Endothelial cell of umbilical vein (primary cell): Measurements from ENCODE around the gene TSPEAR. TPM values are rescaled to one million over a fixed set of nuclear protein-coding genes. Genes with fewer than 3 reads are reported as not detected.

Experiments
- BruUV-seq: library from RNA; stranded (reverse); fragments of 400-500 nt; replicated peaks from 2 replicates; lab custom pipeline; 2021; lab: Mats Ljungman, UMichigan
- CTCF ChIA-PET: fragments of 300-600, 350-600 bp; sonication (Branson Sonifier 250); formaldehyde crosslinking; loops from one replicate; lab custom pipeline; 2021; ENCODE audit warnings: antibody characterized with exemption, inconsistent platforms; lab: Charles Lee
- POLR2A ChIA-PET: fragments of 300-600, 350-600 bp; sonication (Branson Sonifier 250); formaldehyde crosslinking; loops from one replicate; lab custom pipeline; 2021; ENCODE audit warnings: antibody characterized with exemption, inconsistent platforms; lab: Charles Lee
- DNase-seq: peaks from one replicate; pipeline ENCODE4 v3.0.0-alpha.2; 2011; ENCODE audit warnings: low read depth, low spot score
- FAIRE-seq: peaks from 2 replicates; lab custom pipeline; 2011; peaks lifted over from hg19 to GRCh38; lab: Jason Lieb, UNC
- H2AFZ ChIP-seq: 2 replicates; pipeline ENCODE4 v1.6.0; 2012; ENCODE audit warnings: low read depth, low read length, control low read depth, inconsistent platforms
- H3K27ac ChIP-seq: 2 replicates; pipeline ENCODE4 v1.5.1; 2011; ENCODE audit warnings: low read depth, mild to moderate bottlenecking, control low read depth, low read length, moderate library complexity; ENCODE audit not compliant: insufficient read depth
- H3K27me3 ChIP-seq, 2 experiments: 2 replicates each; pipeline versions ENCODE4 v1.6.0 to v1.6.1; 2011; ENCODE audit warnings: low read length in 2 of 2, mixed read lengths in 1 of 2; ENCODE audit not compliant: control insufficient read depth in 2 of 2, insufficient read depth in 2 of 2
- H3K36me3 ChIP-seq, 2 experiments: 2 replicates in 1 of 2; 3 replicates in 1 of 2; pipeline ENCODE4 v1.5.1; 2011; ENCODE audit warnings: low read length in 2 of 2, mild to moderate bottlenecking in 1 of 2, moderate library complexity in 1 of 2; ENCODE audit not compliant: control insufficient read depth in 2 of 2, insufficient read depth in 2 of 2; ENCODE audit errors: extremely low read depth in 1 of 2
- H3K4me1 ChIP-seq: 3 replicates; pipeline ENCODE4 v1.5.1; 2011; ENCODE audit warnings: mild to moderate bottlenecking, low read length; ENCODE audit not compliant: control insufficient read depth, insufficient read depth; ENCODE audit errors: extremely low read depth
- H3K4me2 ChIP-seq: 2 replicates; pipeline ENCODE4 v1.6.1; 2011; ENCODE audit warnings: low read length, control low read depth, mixed read lengths; ENCODE audit not compliant: insufficient read depth
- H3K4me3 ChIP-seq, 3 experiments: fragments of 200-600 bp in 1 of 3; sonication (generic), shearing (Covaris generic) in 1 of 3; replicated peaks in 1 of 3; 2 replicates each; pipeline ENCODE4 v1.5.1; 2011 to 2016; ENCODE audit warnings: control low read depth in 3 of 3, low read length in 3 of 3, mild to moderate bottlenecking in 2 of 3, inconsistent platforms in 1 of 3, low read depth in 1 of 3, moderate library complexity in 1 of 3; ENCODE audit not compliant: insufficient read depth in 1 of 3
- H3K79me2 ChIP-seq: 2 replicates; pipeline ENCODE4 v1.6.0; 2012; ENCODE audit warnings: low read length, inconsistent platforms; ENCODE audit not compliant: control insufficient read depth, insufficient read depth
- H3K9ac ChIP-seq: replicated peaks from 2 replicates; pipeline ENCODE3; 2011; ENCODE audit warnings: low read length, control low read depth; ENCODE audit not compliant: insufficient read depth; ENCODE audit errors: extremely low read depth
- H3K9me1 ChIP-seq: replicated peaks from 3 replicates; pipeline ENCODE4 v1.6.0; 2011; ENCODE audit warnings: mild to moderate bottlenecking, low read length; ENCODE audit not compliant: control insufficient read depth, insufficient read depth; ENCODE audit errors: extremely low read depth
- H3K9me3 ChIP-seq: replicated peaks from 2 replicates; pipeline ENCODE4 v1.5.1; 2012; ENCODE audit warnings: low read length, inconsistent platforms; ENCODE audit not compliant: control insufficient read depth, insufficient read depth
- H4K20me1 ChIP-seq: replicated peaks from 2 replicates; pipeline ENCODE3; 2011; ENCODE audit warnings: mild to moderate bottlenecking, low read length; ENCODE audit not compliant: control insufficient read depth, insufficient read depth; ENCODE audit errors: extremely low read depth
- EZH2 ChIP-seq: IDR thresholded peaks from 2 replicates; pipeline ENCODE4 v1.6.1; 2012; ENCODE audit warnings: borderline replicate concordance, low read depth, mild to moderate bottlenecking, moderate library complexity, low read length, inconsistent platforms; ENCODE audit not compliant: severe bottlenecking
- FOS ChIP-seq: IDR thresholded peaks from 2 replicates; pipeline ENCODE4 v1.6.1; 2011; ENCODE audit warnings: mild to moderate bottlenecking, low read length, moderate library complexity, borderline replicate concordance; ENCODE audit not compliant: insufficient read depth
- GATA2 ChIP-seq: IDR thresholded peaks from 2 replicates; pipeline ENCODE4 v1.7.0; 2011; ENCODE audit warnings: low read depth, mild to moderate bottlenecking, moderate library complexity, mixed read lengths, low read length; ENCODE audit not compliant: insufficient read length, insufficient read depth
- MAX ChIP-seq: IDR thresholded peaks from 2 replicates; pipeline ENCODE4 v1.6.1; 2011; ENCODE audit not compliant: insufficient read depth, insufficient read length
- POLR2A ChIP-seq: IDR thresholded peaks from 2 replicates; pipeline ENCODE4 v1.6.1; 2012; ENCODE audit warnings: low read depth, mild to moderate bottlenecking, control low read depth, low read length
- dilution Hi-C: fragments of 300-500 bp; cut with MboI; formaldehyde crosslinking; loops from one replicate; pipeline ENCODE4 v1.15.0; 2019; ENCODE audit warnings: low sequenced_read_pairs; ENCODE audit not compliant: extremely low pct_ligation_motif_present
- intact Hi-C: fragments of 100-400 bp; cut with micrococcal nuclease; formaldehyde crosslinking; loops from one replicate; pipeline ENCODE4 v1.10.0; 2022
- polyA plus RNA-seq, 4 experiments: library from polyadenylated mRNA; depleted of rRNA in 3 of 4; stranded (reverse) in 3 of 4; unstranded in 1 of 4; fragments of >200 nt; gene quantifications; 2 replicates each; pipeline versions ENCODE4 v1.2.1 to v1.2.3, GENCODE V29; 2011 to 2012; ENCODE audit warnings: missing spikeins in 1 of 4
- total RNA-seq: library from RNA; stranded (reverse); gene quantifications from 2 replicates; pipeline ENCODE4 v1.2.3, GENCODE V29; 2021

Gene TSPEAR
- total and polyA plus RNA-seq, 2 donors (not counting 3 experiments of a cell fraction or from before 2014, with no cell fraction given) = 0.01 TPM; not detected in 1

GRCh38 chr21:44520326-44521300, 190.8 kb downstream of the TSPEAR start:
- H4K20me1 ChIP-seq = no peaks in the 10 kb centered on the region
- dilution Hi-C loops (no loop called here), intact Hi-C loops (no loop called here)
- BruUV-seq = no TSS peak
- no peaks in the 10 kb centered on the region for H3K36me3 ChIP-seq
- POLR2A ChIA-PET = no interaction called here
- DNase-seq (no peak), FAIRE-seq (no peak)
- H3K9me1 ChIP-seq = no peaks in the 10 kb centered on the region
- no peaks in the 10 kb centered on the region for H3K9me3 ChIP-seq
- H3K4me3 ChIP-seq = no peak overlapping the region
- H3K4me2 ChIP-seq = no peak overlapping the region
- no peak overlapping the region for H3K27ac ChIP-seq
- no peak overlapping the region for H3K9ac ChIP-seq
- no peaks in the 10 kb centered on the region for H3K27me3 ChIP-seq
- no peak overlapping the region for H2AFZ ChIP-seq
- no peaks in the 10 kb centered on the region for H3K4me1 ChIP-seq
- no peaks in the 10 kb centered on the region for H3K79me2 ChIP-seq
- TF ChIP-seq MAX = no peak
- no peak for TF ChIP-seq EZH2
- no peak for TF ChIP-seq POLR2A
- TF ChIP-seq FOS = no peak
- no peak for TF ChIP-seq GATA2
- CTCF ChIA-PET = no interaction called here
